ENCODE results near the gene TSTD1.

DNA sequence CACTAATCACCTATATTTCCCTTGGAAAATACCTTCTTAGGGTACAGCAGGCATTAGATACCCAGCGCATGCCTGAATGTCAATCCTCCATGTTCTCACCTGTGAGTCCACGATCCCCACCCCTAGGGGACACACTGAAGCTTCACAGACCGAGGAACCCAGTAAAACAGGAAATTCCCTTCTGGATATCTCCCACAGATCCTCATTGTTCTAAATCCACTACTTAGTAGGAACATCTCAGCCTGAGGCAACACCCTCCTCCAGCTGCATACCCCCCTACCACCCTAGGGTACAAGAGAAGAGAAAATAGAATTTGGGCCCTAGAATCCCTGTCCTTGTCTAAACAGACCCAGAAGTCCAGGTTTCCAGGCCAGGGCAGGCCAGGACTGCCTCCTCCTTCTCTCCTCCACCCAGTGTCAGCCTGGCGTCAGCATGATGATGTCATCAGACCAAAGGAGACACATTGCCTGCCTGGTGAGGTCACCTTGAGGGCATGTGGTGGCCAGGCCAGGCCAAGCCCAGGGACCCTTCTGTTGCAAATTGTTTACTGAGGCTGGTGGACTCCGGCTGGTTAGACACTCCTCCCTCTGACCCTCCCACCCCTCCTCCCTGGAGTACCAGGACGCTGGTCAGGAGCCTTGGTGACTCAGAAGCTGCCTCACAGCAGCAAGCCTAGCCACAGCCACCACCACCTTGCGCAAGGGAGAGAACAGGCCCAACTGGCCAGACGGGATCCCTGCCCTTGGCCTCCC, 44.4 kb upstream of the TSTD1 start:
- TF ChIP-seq, protein P1, sequence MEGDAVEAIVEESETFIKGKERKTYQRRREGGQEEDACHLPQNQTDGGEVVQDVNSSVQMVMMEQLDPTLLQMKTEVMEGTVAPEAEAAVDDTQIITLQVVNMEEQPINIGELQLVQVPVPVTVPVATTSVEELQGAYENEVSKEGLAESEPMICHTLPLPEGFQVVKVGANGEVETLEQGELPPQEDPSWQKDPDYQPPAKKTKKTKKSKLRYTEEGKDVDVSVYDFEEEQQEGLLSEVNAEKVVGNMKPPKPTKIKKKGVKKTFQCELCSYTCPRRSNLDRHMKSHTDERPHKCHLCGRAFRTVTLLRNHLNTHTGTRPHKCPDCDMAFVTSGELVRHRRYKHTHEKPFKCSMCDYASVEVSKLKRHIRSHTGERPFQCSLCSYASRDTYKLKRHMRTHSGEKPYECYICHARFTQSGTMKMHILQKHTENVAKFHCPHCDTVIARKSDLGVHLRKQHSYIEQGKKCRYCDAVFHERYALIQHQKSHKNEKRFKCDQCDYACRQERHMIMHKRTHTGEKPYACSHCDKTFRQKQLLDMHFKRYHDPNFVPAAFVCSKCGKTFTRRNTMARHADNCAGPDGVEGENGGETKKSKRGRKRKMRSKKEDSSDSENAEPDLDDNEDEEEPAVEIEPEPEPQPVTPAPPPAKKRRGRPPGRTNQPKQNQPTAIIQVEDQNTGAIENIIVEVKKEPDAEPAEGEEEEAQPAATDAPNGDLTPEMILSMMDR (IDR thresholded peaks at IDR 0.05): no peak
- TF ChIP-seq POLR2A (IDR thresholded peaks at IDR 0.05): no peak
- TF ChIP-seq EP300 (IDR thresholded peaks at IDR 0.05): no peak

All from ovary (tissue), 3 donors.